K562 (cell line): ENCODE results near the gene LRIT3.

Experiments
- KLF6 ChIP-seq: fragments of 250-450 bp; sonication (Bioruptor Pico); IDR thresholded peaks from 2 replicates; pipeline ENCODE4 v1.4.0; 2020; ENCODE audit warnings: mild to moderate bottlenecking, moderate library complexity, borderline replicate concordance
- NR2C2 ChIP-seq, 2 experiments: fragments of 200-800 bp in 1 of 2; sonication (Bioruptor generic) in 1 of 2; sonication (generic) in 1 of 2; formaldehyde crosslinking in 1 of 2; IDR thresholded peaks; 2 replicates each; pipeline versions ENCODE4 v1.6.1 to v1.8.0; 2016 to 2022; ENCODE audit warnings: mild to moderate bottlenecking in 1 of 2, missing compliant biosample characterization in 1 of 2, missing genetic modification characterization in 1 of 2, missing genetic modification reagents in 1 of 2
- PHF8 ChIP-seq: fragments of 200-600 bp; sonication (generic); IDR thresholded peaks from 2 replicates; pipeline ENCODE4 v1.6.1; 2012; ENCODE audit warnings: mixed run types, mild to moderate bottlenecking, inconsistent platforms, low read length, moderate library complexity, borderline replicate concordance
- SOX6 ChIP-seq: fragments of 450-650 bp; IDR thresholded peaks from 2 replicates; pipeline ENCODE4 v1.6.1; 2014; ENCODE audit warnings: mild to moderate bottlenecking
- ZC3H4 ChIP-seq: sonication (generic); formaldehyde crosslinking; IDR thresholded peaks from 2 replicates; pipeline ENCODE4 v1.9.0; 2021; ENCODE audit warnings: missing genetic modification reagents, borderline replicate concordance
- ZNF444 ChIP-seq: fragments of 250-450 bp; sonication (Bioruptor Pico); IDR thresholded peaks from 2 replicates; pipeline ENCODE4 v1.4.0; 2020; ENCODE audit warnings: mild to moderate bottlenecking, moderate library complexity
- ZNF766 ChIP-seq: fragments of 200-800 bp; sonication (Bioruptor generic); conservative IDR thresholded peaks from 2 replicates; pipeline ENCODE4 v1.6.1; 2016; ENCODE audit warnings: missing genetic modification characterization, missing compliant biosample characterization
- TF ChIP-seq, protein P1 (sequence below), 3 experiments: IDR thresholded peaks in 2 of 3; conservative IDR thresholded peaks in 1 of 3; 2 replicates each; pipeline ENCODE4 v1.5.1; 2011 to 2012; ENCODE audit warnings: low read length in 3 of 3, mild to moderate bottlenecking in 3 of 3, control low read depth in 2 of 3, improper control_type of control experiment in 1 of 3, inconsistent platforms in 1 of 3, low read depth in 1 of 3, mixed read lengths in 1 of 3, moderate library complexity in 1 of 3; ENCODE audit not compliant: insufficient read depth in 2 of 3

DNA sequence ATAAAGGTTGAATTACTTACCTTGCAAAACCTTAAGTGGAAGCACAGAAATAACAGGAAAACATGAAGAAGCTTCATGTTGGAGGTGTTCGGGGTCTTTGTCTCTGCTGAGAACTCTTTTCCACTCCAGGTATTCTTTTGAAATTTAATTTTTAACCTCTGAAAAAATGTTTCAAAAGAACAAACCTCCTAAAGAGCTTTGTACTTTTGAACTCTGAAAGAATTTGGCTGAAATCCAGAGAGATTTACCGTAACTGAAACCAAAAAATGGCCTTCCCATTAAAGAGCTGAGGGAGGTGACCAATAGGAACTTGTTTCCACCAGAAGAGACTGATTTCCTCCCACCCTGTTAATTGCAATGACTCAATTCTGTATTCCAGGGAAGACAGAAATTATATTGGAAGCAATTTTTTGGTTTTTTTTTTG lies 46.0 kb upstream of the LRIT3 start, which contains the start of gene CFI:
- TF ChIP-seq ZNF766 (CRISPR knock-in tag) (no peak), SOX6 (no peak), NR2C2 (CRISPR knock-in tag; IDR thresholded peaks at IDR 0.05) (no peak), NR2C2 (tag; IDR thresholded peaks at IDR 0.05) (no peak), ZC3H4 (no peak), ZNF444 (CRISPR knock-in tag) (no peak), PHF8 (no peak), KLF6 (CRISPR knock-in tag) (no peak)
- TF ChIP-seq, protein P1, sequence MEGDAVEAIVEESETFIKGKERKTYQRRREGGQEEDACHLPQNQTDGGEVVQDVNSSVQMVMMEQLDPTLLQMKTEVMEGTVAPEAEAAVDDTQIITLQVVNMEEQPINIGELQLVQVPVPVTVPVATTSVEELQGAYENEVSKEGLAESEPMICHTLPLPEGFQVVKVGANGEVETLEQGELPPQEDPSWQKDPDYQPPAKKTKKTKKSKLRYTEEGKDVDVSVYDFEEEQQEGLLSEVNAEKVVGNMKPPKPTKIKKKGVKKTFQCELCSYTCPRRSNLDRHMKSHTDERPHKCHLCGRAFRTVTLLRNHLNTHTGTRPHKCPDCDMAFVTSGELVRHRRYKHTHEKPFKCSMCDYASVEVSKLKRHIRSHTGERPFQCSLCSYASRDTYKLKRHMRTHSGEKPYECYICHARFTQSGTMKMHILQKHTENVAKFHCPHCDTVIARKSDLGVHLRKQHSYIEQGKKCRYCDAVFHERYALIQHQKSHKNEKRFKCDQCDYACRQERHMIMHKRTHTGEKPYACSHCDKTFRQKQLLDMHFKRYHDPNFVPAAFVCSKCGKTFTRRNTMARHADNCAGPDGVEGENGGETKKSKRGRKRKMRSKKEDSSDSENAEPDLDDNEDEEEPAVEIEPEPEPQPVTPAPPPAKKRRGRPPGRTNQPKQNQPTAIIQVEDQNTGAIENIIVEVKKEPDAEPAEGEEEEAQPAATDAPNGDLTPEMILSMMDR (IDR thresholded peaks at IDR 0.05 in 2 of 3, conservative IDR thresholded peaks at IDR 0.05 in 1 of 3; ENCODE audit: insufficient read depth in 2 of 3, low read depth in 1 of 3, low read length in 3 of 3): no peak
